Lower lobe of right lung (tissue), 2 donors: ENCODE data around the gene SPAG16. TPM values are rescaled to one million over a fixed set of nuclear protein-coding genes. Genes with fewer than 3 reads are reported as not detected.

Source experiments
- ATAC-seq, 2 donors: fragments of 200-7000 bp; cut with Tn5 transposase; one replicate each; pipeline ENCODE4 v1.9.1; 2020 to 2022; ENCODE audit warnings: mild to moderate bottlenecking in 2 of 2, moderate library complexity in 2 of 2
- DNase-seq: peaks from one replicate; pipeline ENCODE4 v3.0.0-alpha.2; 2020
- H3K27ac ChIP-seq: fragments of 200-600 bp; one replicate; pipeline ENCODE4 v1.8.0; 2022
- H3K27me3 ChIP-seq: fragments of 200-600 bp; one replicate; pipeline ENCODE4 v1.8.0; 2022; ENCODE audit warnings: low read depth
- H3K36me3 ChIP-seq: fragments of 200-600 bp; one replicate; pipeline ENCODE4 v1.8.0; 2022; ENCODE audit warnings: mild to moderate bottlenecking
- H3K4me1 ChIP-seq: fragments of 200-600 bp; one replicate; pipeline ENCODE4 v1.8.0; 2022
- H3K4me3 ChIP-seq: fragments of 200-600 bp; one replicate; pipeline ENCODE4 v1.8.0; 2022; ENCODE audit warnings: mild to moderate bottlenecking
- H3K9me3 ChIP-seq: fragments of 200-600 bp; one replicate; pipeline ENCODE4 v1.8.0; 2022
- intact Hi-C: fragments of 100-400 bp; cut with DNase I; formaldehyde crosslinking; loops from one replicate; pipeline ENCODE4 v1.11.0; 2022
- total RNA-seq: library from RNA; stranded (reverse); fragmentation: NEBNext Ultra II Directional; extraction: Animal tissue kit (Norgen Biotek cat#: 25700); gene quantifications from one replicate; pipeline ENCODE4 v1.2.1, GENCODE V29; 2021
- TF ChIP-seq, protein P1 (sequence below): fragments of 200-600 bp; IDR thresholded peaks from one replicate; pipeline ENCODE4 v1.8.0; 2022; ENCODE audit warnings: antibody characterized with exemption, mild to moderate bottlenecking
- donor health status: DM: no; HTN: yes; CAD: no; lungs with severe emphysema.

SPAG16 gene
- total RNA-seq, 1 donor from 2014 or later: 16.7 TPM

DNA sequence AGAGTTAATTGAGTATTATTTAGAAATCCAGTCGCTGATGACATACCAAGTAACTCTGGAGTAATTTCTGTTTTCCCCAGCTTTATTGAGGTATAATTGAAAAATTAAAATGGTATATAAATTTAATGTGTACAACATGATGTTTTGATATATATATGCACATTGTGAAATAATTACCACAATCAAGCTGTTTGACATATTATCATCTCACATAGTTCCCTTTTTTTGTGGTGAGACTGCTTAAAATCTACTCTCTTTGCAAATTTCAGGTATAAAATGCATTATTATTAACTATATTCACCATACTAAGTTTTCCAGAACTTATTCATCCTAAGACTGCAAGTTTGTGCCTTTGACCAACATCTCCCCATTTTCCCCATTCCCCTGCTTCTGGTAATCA, 25.0 kb upstream of the SPAG16 start:
- Histone ChIP-seq H3K27me3 (no peaks in the 10 kb centered on the region), H3K36me3 (no peaks in the 10 kb centered on the region), H3K4me1 (no peaks in the 10 kb centered on the region), H3K9me3 (no peaks in the 10 kb centered on the region), H3K4me3 (no peak overlapping the region), H3K27ac (no peak overlapping the region)
- intact Hi-C loops: no loop called here
- TF ChIP-seq, protein P1, sequence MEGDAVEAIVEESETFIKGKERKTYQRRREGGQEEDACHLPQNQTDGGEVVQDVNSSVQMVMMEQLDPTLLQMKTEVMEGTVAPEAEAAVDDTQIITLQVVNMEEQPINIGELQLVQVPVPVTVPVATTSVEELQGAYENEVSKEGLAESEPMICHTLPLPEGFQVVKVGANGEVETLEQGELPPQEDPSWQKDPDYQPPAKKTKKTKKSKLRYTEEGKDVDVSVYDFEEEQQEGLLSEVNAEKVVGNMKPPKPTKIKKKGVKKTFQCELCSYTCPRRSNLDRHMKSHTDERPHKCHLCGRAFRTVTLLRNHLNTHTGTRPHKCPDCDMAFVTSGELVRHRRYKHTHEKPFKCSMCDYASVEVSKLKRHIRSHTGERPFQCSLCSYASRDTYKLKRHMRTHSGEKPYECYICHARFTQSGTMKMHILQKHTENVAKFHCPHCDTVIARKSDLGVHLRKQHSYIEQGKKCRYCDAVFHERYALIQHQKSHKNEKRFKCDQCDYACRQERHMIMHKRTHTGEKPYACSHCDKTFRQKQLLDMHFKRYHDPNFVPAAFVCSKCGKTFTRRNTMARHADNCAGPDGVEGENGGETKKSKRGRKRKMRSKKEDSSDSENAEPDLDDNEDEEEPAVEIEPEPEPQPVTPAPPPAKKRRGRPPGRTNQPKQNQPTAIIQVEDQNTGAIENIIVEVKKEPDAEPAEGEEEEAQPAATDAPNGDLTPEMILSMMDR: no peak
- no peak for DNase-seq
- no peak for ATAC-seq

DNA sequence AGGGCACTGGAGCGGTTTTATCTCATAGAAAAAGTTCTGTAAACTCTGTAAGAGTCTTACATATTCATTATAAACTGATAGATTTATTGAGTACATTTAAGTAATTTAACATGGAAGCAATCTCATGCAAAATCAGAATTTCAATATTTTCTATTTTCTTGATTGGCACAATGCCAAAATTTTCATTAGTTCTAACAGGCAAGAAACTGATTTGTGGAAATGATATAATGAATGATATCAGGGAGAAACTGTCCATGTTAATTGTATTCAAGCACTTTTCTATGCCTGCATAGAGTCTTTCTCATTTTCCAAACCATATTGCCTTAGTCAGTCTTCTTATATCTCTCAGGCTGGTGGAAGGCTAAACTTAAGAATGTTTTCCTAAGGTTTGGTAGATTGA, 23.0 kb upstream of the SPAG16 start:
- H3K27me3 ChIP-seq: no peaks in the 10 kb centered on the region
- intact Hi-C loops: no loop called here
- H3K27ac ChIP-seq: no peak overlapping the region
- ATAC-seq (no peak), DNase-seq (no peak)
- no peaks in the 10 kb centered on the region for H3K4me1 ChIP-seq
- H3K36me3 ChIP-seq: no peaks in the 10 kb centered on the region
- TF ChIP-seq, protein P1: no peak
- no peak overlapping the region for H3K4me3 ChIP-seq
- H3K9me3 ChIP-seq: no peaks in the 10 kb centered on the region

DNA sequence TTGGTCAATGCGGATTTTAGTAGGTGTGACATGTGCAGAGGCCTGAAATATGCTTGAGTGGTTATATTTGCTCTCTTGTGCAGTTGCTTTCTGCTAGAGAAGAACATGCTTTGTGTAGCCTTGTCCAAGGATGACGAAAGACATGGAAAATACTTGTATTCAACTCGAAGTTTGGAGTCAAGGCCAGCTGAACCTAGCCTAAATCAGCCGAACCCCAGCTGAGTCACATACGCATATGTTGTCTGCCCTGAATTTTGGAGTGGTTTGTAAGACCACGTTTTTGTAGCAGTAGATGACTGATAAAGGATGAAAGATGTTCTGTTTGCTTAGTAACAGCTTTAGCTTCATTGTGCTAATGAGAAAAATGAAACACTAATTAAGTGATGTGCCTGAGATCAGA, 22.5 kb upstream of the SPAG16 start:
- Histone ChIP-seq H3K4me3 (no peak overlapping the region), H3K36me3 (no peaks in the 10 kb centered on the region), H3K27ac (no peak overlapping the region), H3K4me1 (no peaks in the 10 kb centered on the region), H3K27me3 (no peaks in the 10 kb centered on the region), H3K9me3 (no peaks in the 10 kb centered on the region)
- ATAC-seq: no peak
- intact Hi-C loops: no loop called here
- TF ChIP-seq, protein P1: no peak
- no peak for DNase-seq

DNA sequence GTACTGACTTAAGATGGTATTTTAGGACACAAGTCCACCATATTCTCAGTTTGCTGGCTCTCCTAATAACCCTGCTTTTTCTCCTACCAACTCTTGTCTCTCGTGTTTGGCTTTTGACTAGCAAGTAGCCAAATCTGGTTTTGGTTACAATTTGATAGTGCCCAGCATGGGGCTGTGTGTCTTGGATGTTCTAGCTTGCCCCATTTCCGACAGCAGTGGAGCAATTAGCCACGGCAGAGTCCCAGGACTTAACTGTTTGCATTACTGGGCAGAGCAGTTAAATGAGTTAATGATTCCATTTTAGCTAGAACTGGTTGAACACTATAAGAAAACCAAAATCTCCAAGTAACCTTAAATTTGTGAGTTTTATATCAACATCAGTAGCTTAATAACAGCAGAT, 18.6 kb upstream of the SPAG16 start:
- Histone ChIP-seq H3K9me3 (no peaks in the 10 kb centered on the region), H3K36me3 (no peaks in the 10 kb centered on the region)
- ATAC-seq: no peak

DNA sequence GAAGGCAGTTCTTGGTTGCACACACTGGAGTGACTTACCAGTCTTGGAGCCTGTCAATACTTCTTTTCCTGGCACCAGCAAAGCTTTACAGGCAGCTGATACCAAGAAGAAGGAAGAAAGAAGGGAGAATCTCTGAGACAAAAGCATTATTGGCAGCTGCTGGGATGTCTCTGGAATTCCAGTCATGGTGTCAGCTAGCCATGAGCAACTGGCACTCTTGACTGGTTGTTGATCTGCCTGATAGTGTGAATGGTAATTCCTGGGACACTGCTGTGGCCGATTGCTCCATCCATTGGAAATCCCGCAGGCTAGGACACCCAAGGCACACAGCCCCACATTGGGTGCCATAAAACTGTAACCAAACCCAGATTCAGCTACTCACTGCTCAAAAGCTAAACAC, 17.8 kb upstream of the SPAG16 start:
- no peaks in the 10 kb centered on the region for H3K36me3 ChIP-seq
- TF ChIP-seq, protein P1: no peak
- no peak overlapping the region for H3K4me3 ChIP-seq
- intact Hi-C loops: no loop called here
- H3K9me3 ChIP-seq: no peaks in the 10 kb centered on the region
- H3K27ac ChIP-seq: no peak overlapping the region
- H3K27me3 ChIP-seq: no peaks in the 10 kb centered on the region
- no peaks in the 10 kb centered on the region for H3K4me1 ChIP-seq
- DNase-seq (no peak), ATAC-seq (no peak)

More for the DNA sequence above, 18.6 kb upstream of the SPAG16 start:
- Histone ChIP-seq H3K27ac (no peak overlapping the region), H3K4me3 (no peak overlapping the region), H3K27me3 (no peaks in the 10 kb centered on the region), H3K4me1 (no peaks in the 10 kb centered on the region)
- TF ChIP-seq, protein P1: no peak
- intact Hi-C loops: no loop called here
- no peak for DNase-seq

DNA sequence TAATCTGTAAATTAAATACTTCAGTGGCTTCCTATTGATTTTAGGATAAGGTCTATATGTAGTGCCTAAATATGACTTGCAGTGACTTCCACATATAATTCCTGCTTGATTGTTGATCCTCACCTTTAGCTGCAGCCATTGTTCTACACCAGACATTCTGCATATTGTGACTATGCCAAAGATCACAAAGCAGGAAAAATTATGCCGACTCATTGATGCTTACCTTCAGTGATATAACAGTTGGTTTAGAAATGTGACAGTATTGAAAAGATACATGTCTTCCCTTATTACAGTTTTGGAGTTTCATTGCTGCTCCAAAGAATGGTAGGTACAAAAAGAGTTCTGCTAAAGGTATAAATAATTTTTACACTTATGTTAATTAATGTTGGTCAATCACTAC, 12.3 kb upstream of the SPAG16 start:
- TF ChIP-seq, protein P1: no peak
- no peak for ATAC-seq
- intact Hi-C loops: no loop called here
- Histone ChIP-seq H3K27me3 (no peaks in the 10 kb centered on the region), H3K4me1 (no peaks in the 10 kb centered on the region), H3K4me3 (no peak overlapping the region), H3K27ac (no peak overlapping the region), H3K36me3 (no peaks in the 10 kb centered on the region), H3K9me3 (no peaks in the 10 kb centered on the region)
- no peak for DNase-seq
